ENCODE measurements around the gene ADGRD2.

- TF ChIP-seq MAFK (conservative IDR thresholded peaks at IDR 0.05 in 1 of 2, IDR thresholded peaks at IDR 0.05 in 1 of 2; ENCODE audit: low read length in 2 of 2) (no peak), CTCF (CRISPR knock-in tag; IDR thresholded peaks at IDR 0.05) (peak; percentile 91), ZNF549 (CRISPR knock-in tag; IDR thresholded peaks at IDR 0.05) (no peak), REST (IDR thresholded peaks at IDR 0.05; ENCODE audit: borderline replicate concordance in 1 of 2, low read depth in 1 of 2, low read length in 2 of 2) (peak in 1 of 2 experiments; percentile 65; a peak in 1 of 4 replicates), PBX3 (CRISPR knock-in tag; IDR thresholded peaks at IDR 0.05; ENCODE audit: borderline replicate concordance) (no peak), ZNF792 (CRISPR knock-in tag; IDR thresholded peaks at IDR 0.05) (no peak), ZBTB4 (CRISPR knock-in tag; IDR thresholded peaks at IDR 0.05; ENCODE audit: borderline replicate concordance) (no peak), EP300 (IDR thresholded peaks at IDR 0.05; ENCODE audit: low read depth in 2 of 2, low read length in 2 of 2) (peak in 1 of 2 experiments; percentile 54; a peak in 2 of 4 replicates), EP300 (CRISPR knock-in tag; IDR thresholded peaks at IDR 0.05; ENCODE audit: borderline replicate concordance) (no peak), GTF2F1 (IDR thresholded peaks at IDR 0.05; ENCODE audit: low read length) (no peak; the same call in 1 of the 2 replicates), ARNT (IDR thresholded peaks at IDR 0.05) (no peak), MAZ (IDR thresholded peaks at IDR 0.05; ENCODE audit: borderline replicate concordance, low read depth, low read length) (0 out of 2 replicates have a peak, but pooled peaks have one; percentile 78), MAZ (CRISPR knock-in tag; IDR thresholded peaks at IDR 0.05; ENCODE audit: low read depth) (peak; percentile 79), HHEX (CRISPR knock-in tag; IDR thresholded peaks at IDR 0.05) (no peak)
Observed at GRCh38 chr9:124415102-124415851, 35.0 kb upstream of the ADGRD2 start, which contains the start of gene PSMB7.

All from HepG2 (cell line).